Astrocyte (in vitro differentiated cells and primary cell): Measurements from ENCODE around the gene NUP214.

ENCODE experiments used
- EZH2 ChIP-seq: IDR thresholded peaks from 2 replicates; pipeline ENCODE4 v1.6.1; 2012; ENCODE audit warnings: mild to moderate bottlenecking, low read length, inconsistent platforms; ENCODE audit not compliant: insufficient read depth
- TF ChIP-seq, protein P1 (sequence below): IDR thresholded peaks from 2 replicates; pipeline ENCODE4 v1.5.1; 2011; ENCODE audit warnings: low read depth, mild to moderate bottlenecking, inconsistent platforms, low read length, moderate library complexity; ENCODE audit not compliant: insufficient read depth

DNA sequence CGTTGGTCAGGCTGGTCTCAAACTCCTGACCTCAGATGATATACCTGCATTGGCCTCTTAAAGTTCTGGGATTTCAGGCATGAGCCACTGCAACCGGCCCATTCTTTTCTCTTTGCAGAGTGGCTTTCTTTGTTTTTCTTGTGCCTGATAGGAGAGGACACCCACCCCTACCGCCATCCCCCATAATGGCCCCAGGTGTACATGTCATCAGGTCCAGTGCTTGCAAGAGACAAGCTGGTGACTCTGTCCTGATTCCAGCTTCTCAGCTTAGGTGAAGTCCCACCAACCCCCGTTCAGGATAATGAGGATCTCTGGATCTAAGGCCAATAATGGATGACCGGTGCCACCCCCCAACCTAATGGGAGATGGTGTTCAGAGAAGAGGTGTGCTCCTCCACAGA is 31.4 kb upstream of the NUP214 start:
- TF ChIP-seq, protein P1, sequence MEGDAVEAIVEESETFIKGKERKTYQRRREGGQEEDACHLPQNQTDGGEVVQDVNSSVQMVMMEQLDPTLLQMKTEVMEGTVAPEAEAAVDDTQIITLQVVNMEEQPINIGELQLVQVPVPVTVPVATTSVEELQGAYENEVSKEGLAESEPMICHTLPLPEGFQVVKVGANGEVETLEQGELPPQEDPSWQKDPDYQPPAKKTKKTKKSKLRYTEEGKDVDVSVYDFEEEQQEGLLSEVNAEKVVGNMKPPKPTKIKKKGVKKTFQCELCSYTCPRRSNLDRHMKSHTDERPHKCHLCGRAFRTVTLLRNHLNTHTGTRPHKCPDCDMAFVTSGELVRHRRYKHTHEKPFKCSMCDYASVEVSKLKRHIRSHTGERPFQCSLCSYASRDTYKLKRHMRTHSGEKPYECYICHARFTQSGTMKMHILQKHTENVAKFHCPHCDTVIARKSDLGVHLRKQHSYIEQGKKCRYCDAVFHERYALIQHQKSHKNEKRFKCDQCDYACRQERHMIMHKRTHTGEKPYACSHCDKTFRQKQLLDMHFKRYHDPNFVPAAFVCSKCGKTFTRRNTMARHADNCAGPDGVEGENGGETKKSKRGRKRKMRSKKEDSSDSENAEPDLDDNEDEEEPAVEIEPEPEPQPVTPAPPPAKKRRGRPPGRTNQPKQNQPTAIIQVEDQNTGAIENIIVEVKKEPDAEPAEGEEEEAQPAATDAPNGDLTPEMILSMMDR: no peak
- TF ChIP-seq EZH2: no peak
